GM19043 (cell line): ENCODE measurements around the gene IL1B.
A peak's percentile ranks its signal among the peaks of the same experiment; 100 is the strongest.

ENCODE experiments used
- ATAC-seq: cut with Tn5 transposase; IDR thresholded peaks from one replicate; pipeline ENCODE4 v1.9.1; 2021; ENCODE audit warnings: low read depth; ENCODE audit not compliant: unreplicated experiment

Gene IL1B

GRCh38 chr2:112830682-112831512 is 5.7 kb downstream of the IL1B start:
- ATAC-seq: no peak

DNA sequence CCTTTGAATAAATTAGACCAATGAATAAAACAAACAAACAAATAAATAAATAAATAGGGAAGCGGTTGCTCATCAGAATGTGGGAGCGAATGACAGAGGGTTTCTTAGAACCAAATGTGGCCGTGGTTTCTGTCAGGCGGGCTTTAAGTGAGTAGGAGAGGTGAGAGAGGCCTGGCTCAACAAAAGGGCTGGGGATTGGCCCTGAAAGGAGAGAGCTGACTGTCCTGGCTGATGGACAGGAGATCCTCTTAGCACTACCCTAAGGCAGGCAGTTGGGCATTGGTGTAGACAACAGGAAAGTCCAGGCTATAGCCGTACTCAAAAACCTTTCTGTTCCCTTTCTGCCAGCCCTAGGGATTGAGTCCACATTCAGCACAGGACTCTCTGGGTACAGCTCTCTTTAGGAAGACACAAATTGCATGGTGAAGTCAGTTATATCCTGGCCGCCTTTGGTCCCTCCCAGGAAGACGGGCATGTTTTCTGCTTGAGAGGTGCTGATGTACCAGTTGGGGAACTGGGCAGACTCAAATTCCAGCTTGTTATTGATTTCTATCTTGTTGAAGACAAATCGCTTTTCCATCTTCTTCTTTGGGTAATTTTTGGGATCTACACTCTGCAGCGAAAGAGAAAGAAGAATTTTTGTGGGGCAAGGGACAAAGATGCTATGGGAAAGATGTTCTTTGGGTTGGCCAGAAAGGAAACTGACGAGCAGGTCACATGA is 6.5 kb downstream of the IL1B start:
- ATAC-seq: no peak

DNA sequence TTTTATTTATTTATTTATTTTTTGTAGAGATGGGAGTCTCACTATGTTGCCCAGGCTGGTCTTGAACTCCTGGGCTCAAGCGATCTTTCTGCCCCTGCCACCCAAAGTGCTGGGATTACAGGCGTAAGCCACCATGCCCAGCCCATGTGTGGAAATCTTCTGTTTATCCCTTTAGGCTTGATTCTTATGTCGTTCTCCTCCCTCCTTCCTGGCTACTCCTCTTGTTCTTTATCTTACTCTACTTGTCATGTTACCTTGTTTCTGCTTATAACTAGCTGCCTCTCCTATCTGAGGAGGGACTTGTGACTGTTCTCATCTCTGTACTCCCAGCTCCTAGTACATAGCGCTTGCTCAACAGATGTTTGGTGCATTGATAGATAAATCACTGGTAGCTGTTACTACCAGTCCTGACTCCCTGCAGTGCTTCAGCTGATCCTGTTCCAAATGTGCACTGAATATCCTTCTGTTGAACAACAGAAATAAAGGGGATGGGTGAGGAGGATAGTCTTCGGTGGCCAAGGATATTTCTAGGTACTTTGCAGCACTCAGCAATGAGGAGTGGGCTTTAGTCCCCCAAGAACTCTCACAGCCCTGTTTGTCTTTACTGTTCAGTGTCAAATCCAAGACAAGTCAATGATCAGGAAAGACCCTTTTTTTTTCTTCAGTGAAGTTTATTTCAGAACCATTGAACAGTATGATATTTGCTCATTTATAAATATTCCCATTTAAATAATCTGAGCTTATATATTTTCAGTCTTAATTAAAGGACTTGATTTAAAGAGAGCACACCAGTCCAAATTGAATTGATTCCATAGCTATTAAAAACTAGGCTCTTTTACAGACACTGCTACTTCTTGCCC is 7.2 kb downstream of the IL1B start:
- ATAC-seq: no peak

GRCh38 chr2:112828251-112828691 is 8.3 kb downstream of the IL1B start:
- ATAC-seq: no peak

GRCh38 chr2:112827604-112828185 is 8.9 kb downstream of the IL1B start:
- no peak for ATAC-seq

DNA sequence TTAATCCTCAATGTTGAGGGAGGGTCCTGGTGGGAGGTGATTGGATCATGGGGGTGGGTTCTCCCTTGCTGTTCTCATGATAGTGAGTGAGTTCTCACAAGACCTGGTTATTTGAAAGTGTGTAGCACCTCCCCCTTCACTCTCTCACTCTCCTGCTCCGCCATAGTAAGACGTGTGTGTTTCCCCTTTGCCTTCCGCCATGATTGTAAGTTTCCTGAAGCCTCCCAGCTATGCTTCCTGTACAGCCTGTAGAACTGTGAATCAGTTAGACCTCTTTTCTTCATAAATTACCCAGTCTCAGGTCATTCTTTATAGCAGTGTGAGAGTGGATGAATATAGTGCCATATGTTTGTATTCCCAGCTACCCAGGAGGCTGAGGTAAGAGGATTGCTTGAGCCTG is 9.6 kb downstream of the IL1B start:
- no peak for ATAC-seq

DNA sequence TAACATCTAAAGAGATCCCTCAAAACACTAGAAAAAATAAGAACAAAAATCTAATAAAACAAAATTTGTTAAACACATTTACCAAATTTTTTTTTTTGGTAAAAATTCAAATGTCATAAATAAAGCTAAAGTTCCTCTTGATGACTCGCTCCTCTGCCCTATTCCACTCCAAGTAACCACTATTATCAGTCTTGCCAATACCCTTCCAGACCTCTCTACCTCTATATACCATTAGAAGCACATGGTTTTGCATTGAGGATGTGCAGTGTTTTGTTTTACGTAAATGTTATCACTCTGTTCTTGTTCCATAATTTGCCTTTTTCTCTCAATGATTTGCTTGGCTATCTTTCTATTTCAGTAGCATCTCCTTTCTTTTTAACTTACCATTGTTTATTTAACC is 10.9 kb downstream of the IL1B start:
- ATAC-seq: no peak

- ATAC-seq: no peak
Observed at GRCh38 chr2:112824694-112825085, 11.9 kb downstream of the IL1B start.

- no peak for ATAC-seq
Observed at GRCh38 chr2:112821682-112822081, 14.9 kb downstream of the IL1B start.

GRCh38 chr2:112821142-112821541 is 15.4 kb downstream of the IL1B start:
- ATAC-seq: peak; percentile 69

GRCh38 chr2:112820343-112820742 is 16.2 kb downstream of the IL1B start:
- no peak for ATAC-seq

DNA sequence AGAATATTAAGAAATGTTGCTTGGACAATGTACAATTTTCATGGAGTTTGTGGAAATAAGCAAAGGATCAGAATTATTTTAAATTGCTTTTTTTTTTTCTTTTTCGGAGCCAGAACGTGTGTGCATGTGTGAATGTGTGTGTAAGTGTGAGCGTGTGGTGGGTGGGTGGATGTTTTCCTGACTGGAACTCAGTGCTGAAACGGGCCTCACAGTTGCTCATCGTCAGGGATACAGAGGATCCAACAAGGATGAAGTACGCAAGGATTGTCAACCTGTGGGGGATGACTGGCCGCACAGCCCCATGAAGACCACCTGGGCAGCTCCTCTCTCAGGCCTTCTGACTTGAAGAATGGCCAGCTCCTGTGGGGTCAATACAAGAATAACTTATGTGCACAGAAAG is 17.5 kb downstream of the IL1B start:
- ATAC-seq: no peak

- ATAC-seq: no peak
Observed at GRCh38 chr2:112818094-112818902, 18.3 kb downstream of the IL1B start.

DNA sequence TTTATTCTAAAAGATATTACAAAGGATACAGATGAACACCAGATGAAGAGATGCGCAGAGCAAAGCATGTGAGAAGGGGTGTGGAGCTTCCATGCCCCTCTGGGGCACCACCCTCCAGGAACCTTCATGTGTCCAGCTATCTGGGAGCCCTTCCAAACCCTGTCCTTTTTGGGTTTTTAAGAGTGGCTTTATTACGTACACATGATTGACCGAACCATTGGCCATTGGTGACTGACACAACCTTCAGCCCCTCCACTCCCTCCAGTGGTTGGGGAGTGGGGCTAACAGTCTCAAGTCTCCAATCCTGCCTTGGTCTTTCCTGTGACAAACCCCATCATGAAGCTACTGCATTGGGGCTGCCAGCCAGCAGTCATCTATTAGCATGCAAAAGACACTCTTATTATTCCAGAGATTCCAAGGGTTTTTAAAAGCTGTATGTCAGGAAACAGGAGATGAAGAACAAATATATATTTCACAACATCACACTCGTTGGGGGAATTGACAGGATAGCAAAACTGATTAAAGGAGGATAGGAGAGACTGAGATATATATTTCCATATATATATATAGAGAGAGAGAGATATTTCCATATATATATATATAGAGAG is 19.4 kb downstream of the IL1B start:
- ATAC-seq: no peak

DNA sequence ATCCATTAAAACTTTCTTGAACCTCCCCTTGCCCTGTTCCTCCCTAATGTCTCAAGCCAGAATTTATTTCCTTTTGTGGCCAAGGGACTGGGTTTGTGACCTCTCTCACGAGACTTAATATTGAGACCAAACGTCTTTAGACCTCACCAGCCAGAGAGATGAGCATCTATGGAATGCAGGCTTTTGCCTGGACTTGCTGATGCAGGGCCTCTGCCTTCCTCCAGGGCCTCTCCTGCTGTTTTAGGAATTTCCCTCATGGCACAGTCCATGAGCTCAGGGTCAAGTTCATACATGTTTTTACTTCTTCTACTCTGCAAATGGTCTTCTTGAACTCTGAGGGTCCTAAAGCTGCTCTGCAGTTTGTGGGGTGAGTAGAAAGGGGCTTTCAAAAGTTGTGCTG is 22.3 kb downstream of the IL1B start:
- ATAC-seq: no peak

GRCh38 chr2:112813280-112813966 is 23.2 kb downstream of the IL1B start:
- ATAC-seq: no peak

- no peak for ATAC-seq
Observed at GRCh38 chr2:112812318-112813267, 24.0 kb downstream of the IL1B start.

DNA sequence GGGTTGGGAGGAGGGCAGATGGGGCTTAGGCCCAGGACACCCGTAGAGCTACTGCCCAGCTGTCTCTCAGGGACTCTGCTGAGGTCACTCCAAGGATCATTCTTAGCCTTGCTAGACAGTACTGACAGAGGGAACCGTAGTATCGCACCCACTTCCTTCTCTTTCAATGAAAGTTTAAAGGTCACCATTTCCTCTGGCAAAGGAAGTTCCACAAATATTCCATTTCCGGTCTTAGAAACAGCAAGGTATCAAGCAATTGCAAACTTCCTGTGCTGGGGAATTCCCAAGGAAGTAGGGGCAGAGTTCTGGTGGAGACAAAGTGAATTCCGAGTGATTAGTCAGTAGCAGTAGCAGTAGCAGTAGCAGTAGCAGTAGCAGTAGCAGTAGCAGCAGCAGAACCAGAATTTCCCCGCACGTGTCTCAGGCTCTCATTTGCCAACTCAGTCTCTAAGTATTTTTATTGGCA is 24.7 kb downstream of the IL1B start:
- ATAC-seq: no peak
